ENCODE results near the gene LONP1.

Gene LONP1

DNA sequence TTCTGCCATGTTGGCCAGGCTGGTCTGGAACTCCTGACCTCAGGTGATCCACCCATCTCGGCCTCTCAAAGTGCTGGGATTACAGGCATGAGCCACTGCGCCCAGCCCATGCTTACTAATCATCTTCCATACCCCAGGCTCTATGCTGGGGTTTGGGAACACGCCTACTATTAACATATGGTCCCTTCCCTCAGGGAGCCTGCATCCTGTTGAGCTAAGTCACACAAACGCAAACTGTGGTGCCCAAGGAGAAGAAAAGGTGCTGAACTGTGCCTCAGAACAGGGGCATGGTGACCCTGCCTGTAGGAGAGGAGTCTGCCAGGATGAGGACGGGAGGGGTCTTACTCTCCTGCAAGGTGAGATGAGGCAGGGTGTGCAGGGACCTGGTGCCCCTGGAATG, 45.2 kb downstream of the LONP1 start:
- Histone ChIP-seq H3K27ac (ENCODE audit: low read depth, low read length) (no peak overlapping the region), H3K27me3 (ENCODE audit: control insufficient read depth, insufficient read depth, low read length) (no peaks in the 10 kb centered on the region), H3K9ac (ENCODE audit: low read length) (no peak overlapping the region), H3K4me1 (ENCODE audit: control insufficient read depth, insufficient read depth, low read length) (peaks cover 4% of the 10 kb centered on the region; the same call in 1 of the 2 replicates), H3K9me3 (ENCODE audit: control insufficient read depth, insufficient read depth, low read depth, low read length) (no peaks in the 10 kb centered on the region), H3K36me3 (ENCODE audit: control insufficient read depth, insufficient read depth, low read length) (peaks cover 22% of the 10 kb centered on the region), H3K4me3 (ENCODE audit: low read depth, low read length) (no peak overlapping the region)

DNA sequence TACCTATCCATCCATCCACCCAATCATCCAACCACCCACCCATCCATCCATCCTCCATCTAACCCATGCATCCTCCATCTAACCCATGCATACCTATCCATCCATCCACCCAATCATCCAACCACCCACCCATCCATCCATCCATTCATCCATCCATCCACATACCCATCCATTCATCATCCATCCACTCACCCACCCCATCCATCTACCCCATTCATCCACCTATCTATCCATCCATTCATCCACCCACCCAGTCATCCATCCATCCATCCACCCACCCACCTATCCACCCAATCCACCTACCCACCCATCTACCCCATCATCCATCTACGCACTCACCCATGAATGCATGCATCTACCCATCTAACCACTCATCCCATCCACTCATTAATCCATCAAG, 46.2 kb downstream of the LONP1 start:
- Histone ChIP-seq H3K4me1 (ENCODE audit: control insufficient read depth, insufficient read depth, low read length) (no peaks in the 10 kb centered on the region), H3K27ac (ENCODE audit: low read depth, low read length) (no peak overlapping the region), H3K36me3 (ENCODE audit: control insufficient read depth, insufficient read depth, low read length) (peaks cover 31% of the 10 kb centered on the region), H3K27me3 (ENCODE audit: control insufficient read depth, insufficient read depth, low read length) (no peaks in the 10 kb centered on the region), H3K9ac (ENCODE audit: low read length) (no peak overlapping the region), H3K4me3 (ENCODE audit: low read depth, low read length) (no peak overlapping the region), H3K9me3 (ENCODE audit: control insufficient read depth, insufficient read depth, low read depth, low read length) (no peaks in the 10 kb centered on the region)

DNA sequence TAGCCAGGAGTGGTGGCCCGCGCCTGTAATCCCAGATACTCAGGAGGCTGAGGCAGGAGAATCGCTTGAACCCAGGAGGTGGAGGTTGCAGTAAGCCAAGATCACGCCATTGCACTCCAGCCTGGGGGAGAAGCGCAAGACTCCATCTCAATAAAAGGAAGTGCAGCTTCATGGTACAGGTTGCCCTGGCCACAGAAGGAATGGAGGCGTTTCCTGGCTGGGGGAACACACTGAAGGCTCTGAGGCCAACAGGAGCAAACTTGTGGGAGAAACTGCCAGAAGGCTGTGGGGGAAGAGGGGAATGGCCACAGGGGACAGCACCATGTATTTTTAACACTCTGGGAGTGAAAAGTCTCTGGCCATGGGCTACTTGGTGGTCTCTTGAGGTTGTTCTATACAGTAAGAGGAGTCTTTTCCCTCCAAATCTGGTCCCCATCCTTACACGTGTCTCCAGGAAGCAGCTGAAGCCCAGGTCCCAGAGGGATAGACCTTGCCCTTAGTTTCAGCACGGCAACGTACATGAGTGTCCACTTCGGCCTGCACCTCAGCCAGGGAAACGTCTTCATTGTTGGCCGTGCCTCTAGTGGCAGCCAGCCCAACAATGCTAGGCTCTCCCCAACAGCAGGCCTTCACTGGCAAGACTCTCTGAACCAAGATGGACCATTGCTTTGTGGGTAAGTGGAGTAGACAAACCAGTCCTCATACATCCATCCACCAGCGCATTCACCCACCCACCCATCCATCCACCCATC, 47.1 kb downstream of the LONP1 start:
- Histone ChIP-seq H3K36me3 (ENCODE audit: control insufficient read depth, insufficient read depth, low read length) (peaks cover 38% of the 10 kb centered on the region), H3K27ac (ENCODE audit: low read depth, low read length) (no peak overlapping the region), H3K27me3 (ENCODE audit: control insufficient read depth, insufficient read depth, low read length) (no peaks in the 10 kb centered on the region), H3K4me3 (ENCODE audit: low read depth, low read length) (no peak overlapping the region), H3K9me3 (ENCODE audit: control insufficient read depth, insufficient read depth, low read depth, low read length) (no peaks in the 10 kb centered on the region), H3K4me1 (ENCODE audit: control insufficient read depth, insufficient read depth, low read length) (peaks cover 3% of the 10 kb centered on the region; the same call in 1 of the 2 replicates), H3K9ac (ENCODE audit: low read length) (no peak overlapping the region)

DNA sequence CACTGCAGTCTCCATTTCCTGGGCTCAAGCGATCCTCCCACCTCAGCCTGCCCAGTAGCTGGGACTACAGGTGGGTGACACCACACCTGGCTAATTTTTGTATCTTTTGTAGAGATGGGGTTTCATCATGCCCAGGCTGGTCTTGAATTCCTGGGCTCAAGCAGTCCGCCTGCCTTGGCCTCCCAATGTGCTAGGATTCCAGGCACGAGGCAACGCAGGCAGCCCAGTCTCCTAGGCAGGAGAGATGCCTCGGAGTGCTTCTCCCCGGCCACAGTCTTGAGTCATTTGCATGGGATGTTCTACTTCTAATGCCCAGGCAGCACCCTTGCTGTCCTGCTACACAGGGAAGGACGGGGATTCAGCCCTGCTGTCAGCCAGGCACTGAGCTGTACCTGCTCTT, 48.3 kb downstream of the LONP1 start:
- peaks cover 51% of the 10 kb centered on the region for H3K36me3 ChIP-seq (ENCODE audit: control insufficient read depth, insufficient read depth, low read length)

DNA sequence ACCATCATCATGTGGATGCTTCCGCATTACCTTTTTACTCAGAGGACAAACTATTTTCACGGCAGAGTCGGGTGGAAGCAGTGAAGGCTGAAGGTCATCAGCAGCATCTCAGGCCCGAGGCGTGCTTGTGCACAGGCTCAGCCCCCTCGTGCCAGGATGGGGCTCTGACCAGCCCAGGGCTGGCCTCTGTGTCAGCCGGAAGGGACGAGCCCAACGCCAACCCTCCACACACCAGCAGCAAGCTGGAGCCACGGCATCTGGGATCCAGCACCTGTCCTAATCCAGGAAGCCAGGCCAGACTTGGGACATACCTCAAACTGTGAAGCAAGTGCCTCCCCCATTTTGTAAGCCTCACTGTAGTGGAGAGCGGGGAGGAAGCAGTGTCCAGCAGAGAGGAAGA, 50.7 kb downstream of the LONP1 start:
- Histone ChIP-seq H3K36me3 (ENCODE audit: control insufficient read depth, insufficient read depth, low read length) (peaks cover 74% of the 10 kb centered on the region), H3K4me3 (ENCODE audit: low read depth, low read length) (no peak overlapping the region), H3K27me3 (ENCODE audit: control insufficient read depth, insufficient read depth, low read length) (no peaks in the 10 kb centered on the region), H3K4me1 (ENCODE audit: control insufficient read depth, insufficient read depth, low read length) (peaks cover 11% of the 10 kb centered on the region), H3K9ac (ENCODE audit: low read length) (no peak overlapping the region), H3K27ac (ENCODE audit: low read depth, low read length) (no peak overlapping the region), H3K9me3 (ENCODE audit: control insufficient read depth, insufficient read depth, low read depth, low read length) (no peaks in the 10 kb centered on the region)

More for the DNA sequence above, 48.3 kb downstream of the LONP1 start:
- Histone ChIP-seq H3K27ac (ENCODE audit: low read depth, low read length) (no peak overlapping the region), H3K4me1 (ENCODE audit: control insufficient read depth, insufficient read depth, low read length) (peaks cover 11% of the 10 kb centered on the region), H3K9ac (ENCODE audit: low read length) (no peak overlapping the region), H3K4me3 (ENCODE audit: low read depth, low read length) (no peak overlapping the region), H3K9me3 (ENCODE audit: control insufficient read depth, insufficient read depth, low read depth, low read length) (no peaks in the 10 kb centered on the region), H3K27me3 (ENCODE audit: control insufficient read depth, insufficient read depth, low read length) (no peaks in the 10 kb centered on the region)

DNA sequence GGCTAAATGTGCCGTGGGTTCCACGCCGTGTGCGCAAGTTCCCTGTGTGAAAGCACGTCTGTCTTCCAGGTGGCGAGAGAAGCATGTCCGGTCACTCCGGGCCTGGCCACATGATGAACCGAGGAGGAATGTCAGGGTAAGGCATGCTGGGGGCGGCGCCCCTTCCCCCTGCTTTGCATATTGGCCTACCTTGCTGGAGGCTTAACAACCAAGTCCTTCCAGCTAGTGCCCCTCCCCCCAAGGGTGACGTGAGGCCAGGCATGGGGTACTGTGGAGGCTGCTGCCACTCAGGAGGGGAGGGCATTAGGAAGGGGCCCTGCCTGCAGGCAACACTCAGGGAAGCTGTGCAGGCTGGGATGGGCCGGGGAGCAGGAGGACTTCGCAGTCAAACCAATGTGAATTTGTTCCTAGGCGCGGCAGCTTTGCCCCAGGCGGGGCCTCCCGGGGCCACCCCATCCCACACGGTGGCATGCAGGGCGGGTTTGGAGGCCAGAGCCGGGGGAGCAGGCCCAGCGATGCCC, 52.1 kb downstream of the LONP1 start:
- peak overlapping the region; percentile 21; the same call in 1 of the 2 replicates for H3K27ac ChIP-seq (ENCODE audit: low read depth, low read length)
- H3K4me1 ChIP-seq (ENCODE audit: control insufficient read depth, insufficient read depth, low read length), result peaks cover 11% of the 10 kb centered on the region
- peaks cover 82% of the 10 kb centered on the region for H3K36me3 ChIP-seq (ENCODE audit: control insufficient read depth, insufficient read depth, low read length)
- H3K9ac ChIP-seq (ENCODE audit: low read length), result peak overlapping the region; percentile 35
- H3K9me3 ChIP-seq (ENCODE audit: control insufficient read depth, insufficient read depth, low read depth, low read length), result no peaks in the 10 kb centered on the region
- H3K4me3 ChIP-seq (ENCODE audit: low read depth, low read length), result no peak overlapping the region
- no peaks in the 10 kb centered on the region for H3K27me3 ChIP-seq (ENCODE audit: control insufficient read depth, insufficient read depth, low read length)

DNA sequence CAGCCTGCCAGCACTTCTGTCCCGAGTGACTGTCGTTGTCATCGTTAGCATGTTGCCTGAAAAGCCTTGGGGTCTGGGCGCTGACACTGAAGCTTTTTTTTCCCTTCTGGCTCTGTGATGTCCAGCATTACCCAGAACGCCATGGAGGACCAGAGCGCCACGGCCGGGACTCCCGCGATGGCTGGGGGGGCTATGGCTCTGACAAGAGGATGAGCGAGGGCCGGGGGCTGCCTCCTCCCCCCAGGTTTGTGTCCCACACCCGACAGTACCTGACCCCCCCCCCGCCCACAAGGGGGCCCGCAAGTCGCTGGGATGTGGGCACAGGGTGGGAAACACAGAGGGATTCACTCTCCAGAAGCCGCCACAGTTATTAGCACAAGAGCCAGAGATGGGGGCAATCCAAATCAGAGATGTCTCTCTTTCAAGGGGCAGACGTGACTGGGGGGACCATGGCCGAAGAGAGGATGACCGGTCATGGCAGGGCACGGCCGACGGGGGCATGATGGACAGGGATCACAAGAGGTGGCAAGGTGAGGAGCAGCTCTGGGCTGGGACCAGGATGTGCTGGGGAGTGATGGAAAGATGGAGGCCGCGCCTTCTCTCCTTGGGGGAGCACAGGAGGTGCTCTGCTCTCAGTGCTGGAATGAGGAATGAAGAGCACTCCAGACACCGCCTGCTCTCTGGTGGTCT, 52.9 kb downstream of the LONP1 start:
- peak overlapping the region; percentile 21; the same call in 1 of the 2 replicates for H3K27ac ChIP-seq (ENCODE audit: low read depth, low read length)
- H3K9ac ChIP-seq (ENCODE audit: low read length), result peak overlapping the region; percentile 35
- no peak overlapping the region for H3K4me3 ChIP-seq (ENCODE audit: low read depth, low read length)
- H3K4me1 ChIP-seq (ENCODE audit: control insufficient read depth, insufficient read depth, low read length), result peaks cover 11% of the 10 kb centered on the region
- H3K27me3 ChIP-seq (ENCODE audit: control insufficient read depth, insufficient read depth, low read length), result no peaks in the 10 kb centered on the region
- no peaks in the 10 kb centered on the region for H3K9me3 ChIP-seq (ENCODE audit: control insufficient read depth, insufficient read depth, low read depth, low read length)
- peaks cover 86% of the 10 kb centered on the region for H3K36me3 ChIP-seq (ENCODE audit: control insufficient read depth, insufficient read depth, low read length)

DNA sequence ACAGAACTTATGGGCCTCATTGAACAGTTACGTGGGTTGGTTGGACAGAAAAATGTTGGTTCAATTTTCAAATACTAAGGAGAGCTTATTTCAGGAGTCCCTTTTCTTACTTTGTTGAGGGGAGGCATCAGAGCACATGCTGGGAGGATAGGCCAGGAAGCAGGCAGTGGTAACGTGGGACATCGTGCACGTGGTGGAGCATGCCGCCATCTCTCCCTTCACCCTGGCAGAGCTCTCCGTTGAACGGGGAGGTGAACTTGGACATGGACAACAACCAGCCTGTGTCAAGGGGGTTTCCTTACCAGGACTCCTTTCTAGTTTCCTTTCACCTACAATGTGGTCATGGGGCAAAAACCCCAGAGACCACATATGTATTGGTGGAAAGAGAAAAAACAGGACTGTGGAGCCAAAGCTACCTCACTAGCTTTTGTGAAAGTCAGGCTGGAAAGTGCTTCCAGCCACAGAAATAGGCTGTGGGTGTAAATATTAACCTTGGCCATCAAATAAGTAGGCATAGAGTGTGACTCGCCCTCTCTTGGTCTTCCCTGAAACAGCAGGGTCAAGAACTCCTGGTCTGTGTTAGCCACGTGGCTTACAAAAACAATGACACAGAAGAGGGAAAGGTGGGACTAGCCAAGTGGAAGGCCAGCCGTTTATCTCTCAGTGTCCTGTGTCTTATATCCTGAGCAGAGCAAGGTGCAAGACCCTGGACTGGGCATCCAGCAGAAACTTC, 54.0 kb downstream of the LONP1 start:
- Histone ChIP-seq H3K9me3 (ENCODE audit: control insufficient read depth, insufficient read depth, low read depth, low read length) (no peaks in the 10 kb centered on the region), H3K27me3 (ENCODE audit: control insufficient read depth, insufficient read depth, low read length) (no peaks in the 10 kb centered on the region), H3K4me1 (ENCODE audit: control insufficient read depth, insufficient read depth, low read length) (peaks cover 11% of the 10 kb centered on the region), H3K27ac (ENCODE audit: low read depth, low read length) (no peak overlapping the region), H3K36me3 (ENCODE audit: control insufficient read depth, insufficient read depth, low read length) (peaks cover 88% of the 10 kb centered on the region), H3K9ac (ENCODE audit: low read length) (no peak overlapping the region), H3K4me3 (ENCODE audit: low read depth, low read length) (no peak overlapping the region)

DNA sequence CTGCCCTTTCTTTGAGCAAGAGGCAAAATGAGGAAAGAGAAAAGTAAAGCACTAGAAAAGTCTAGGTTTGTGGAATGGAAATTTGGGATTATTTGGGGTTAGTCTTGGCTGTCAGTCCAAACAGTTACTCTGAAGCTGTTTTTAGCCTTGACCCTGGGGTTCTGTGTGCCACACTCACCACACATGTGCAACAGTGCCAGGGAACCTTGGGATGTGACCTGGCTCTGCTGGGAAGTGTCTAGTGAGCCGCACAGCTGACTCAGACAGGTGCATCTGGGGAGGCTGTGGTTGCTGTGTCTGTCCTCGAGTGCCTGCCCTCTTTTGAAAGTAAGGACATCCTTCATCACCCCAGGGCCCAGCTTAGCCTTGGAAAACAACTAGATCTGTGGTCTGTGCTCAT, 55.4 kb downstream of the LONP1 start:
- Histone ChIP-seq H3K4me1 (ENCODE audit: control insufficient read depth, insufficient read depth, low read length) (peaks cover 11% of the 10 kb centered on the region), H3K9me3 (ENCODE audit: control insufficient read depth, insufficient read depth, low read depth, low read length) (no peaks in the 10 kb centered on the region), H3K9ac (ENCODE audit: low read length) (no peak overlapping the region), H3K36me3 (ENCODE audit: control insufficient read depth, insufficient read depth, low read length) (peaks cover 97% of the 10 kb centered on the region), H3K27ac (ENCODE audit: low read depth, low read length) (no peak overlapping the region), H3K27me3 (ENCODE audit: control insufficient read depth, insufficient read depth, low read length) (no peaks in the 10 kb centered on the region), H3K4me3 (ENCODE audit: low read depth, low read length) (no peak overlapping the region)

DNA sequence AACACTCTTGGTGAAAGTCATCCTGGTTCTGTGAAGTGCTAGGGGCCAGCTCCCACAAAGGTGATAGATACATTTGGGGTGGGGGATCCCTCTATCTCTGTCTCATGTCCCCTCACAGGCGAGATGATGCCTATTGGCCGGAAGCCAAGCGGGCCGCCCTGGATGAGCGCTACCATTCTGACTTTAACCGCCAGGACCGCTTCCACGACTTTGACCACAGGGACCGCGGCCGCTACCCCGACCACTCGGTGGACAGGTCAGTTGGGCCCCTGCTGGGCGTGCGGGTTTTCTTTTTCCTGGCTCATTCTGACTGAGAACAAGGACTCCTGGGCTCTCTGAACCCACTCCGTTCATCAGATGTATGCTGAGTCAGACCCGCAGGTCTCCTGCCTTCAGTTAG, 56.0 kb downstream of the LONP1 start:
- no peaks in the 10 kb centered on the region for H3K9me3 ChIP-seq (ENCODE audit: control insufficient read depth, insufficient read depth, low read depth, low read length)
- H3K4me1 ChIP-seq (ENCODE audit: control insufficient read depth, insufficient read depth, low read length), result peaks cover 11% of the 10 kb centered on the region
- H3K36me3 ChIP-seq (ENCODE audit: control insufficient read depth, insufficient read depth, low read length), result peaks cover 96% of the 10 kb centered on the region
- no peaks in the 10 kb centered on the region for H3K27me3 ChIP-seq (ENCODE audit: control insufficient read depth, insufficient read depth, low read length)
- no peak overlapping the region for H3K9ac ChIP-seq (ENCODE audit: low read length)
- H3K4me3 ChIP-seq (ENCODE audit: low read depth, low read length), result no peak overlapping the region
- H3K27ac ChIP-seq (ENCODE audit: low read depth, low read length), result no peak overlapping the region

DNA sequence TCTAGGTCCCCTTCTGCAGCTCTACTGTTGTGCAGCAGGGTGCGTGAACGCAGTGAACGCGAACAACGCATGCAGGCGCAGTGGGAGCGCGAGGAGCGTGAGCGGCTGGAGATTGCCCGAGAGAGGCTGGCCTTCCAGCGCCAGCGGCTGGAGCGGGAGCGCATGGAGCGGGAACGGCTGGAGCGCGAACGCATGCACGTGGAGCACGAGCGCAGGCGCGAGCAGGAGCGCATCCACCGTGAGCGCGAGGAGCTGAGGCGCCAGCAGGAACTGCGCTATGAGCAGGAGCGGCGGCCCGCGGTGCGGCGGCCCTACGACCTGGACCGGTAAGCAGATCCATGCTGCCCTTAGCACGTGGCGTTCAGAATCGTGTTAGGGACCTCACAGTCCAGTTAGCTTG, 58.5 kb downstream of the LONP1 start:
- H3K27me3 ChIP-seq (ENCODE audit: control insufficient read depth, insufficient read depth, low read length), result no peaks in the 10 kb centered on the region
- H3K4me1 ChIP-seq (ENCODE audit: control insufficient read depth, insufficient read depth, low read length), result no peaks in the 10 kb centered on the region
- H3K4me3 ChIP-seq (ENCODE audit: low read depth, low read length), result no peak overlapping the region
- H3K27ac ChIP-seq (ENCODE audit: low read depth, low read length), result no peak overlapping the region
- no peaks in the 10 kb centered on the region for H3K9me3 ChIP-seq (ENCODE audit: control insufficient read depth, insufficient read depth, low read depth, low read length)
- peaks cover 94% of the 10 kb centered on the region for H3K36me3 ChIP-seq (ENCODE audit: control insufficient read depth, insufficient read depth, low read length)
- no peak overlapping the region for H3K9ac ChIP-seq (ENCODE audit: low read length)

All from HUES6 (cell line).